Endothelial cell of umbilical vein (primary cell): ENCODE results near the gene RANBP3. TPM values are rescaled to one million over a fixed set of nuclear protein-coding genes. Genes with fewer than 3 reads are reported as not detected.

Source experiments
- BruUV-seq: library from RNA; stranded (reverse); fragments of 400-500 nt; replicated peaks from 2 replicates; lab custom pipeline; 2021; lab: Mats Ljungman, UMichigan
- CTCF ChIA-PET: fragments of 300-600, 350-600 bp; sonication (Branson Sonifier 250); formaldehyde crosslinking; loops from one replicate; lab custom pipeline; 2021; ENCODE audit warnings: antibody characterized with exemption, inconsistent platforms; lab: Charles Lee
- POLR2A ChIA-PET: fragments of 300-600, 350-600 bp; sonication (Branson Sonifier 250); formaldehyde crosslinking; loops from one replicate; lab custom pipeline; 2021; ENCODE audit warnings: antibody characterized with exemption, inconsistent platforms; lab: Charles Lee
- DNase-seq: peaks from one replicate; pipeline ENCODE4 v3.0.0-alpha.2; 2011; ENCODE audit warnings: low read depth, low spot score
- FAIRE-seq: peaks from 2 replicates; lab custom pipeline; 2011; peaks lifted over from hg19 to GRCh38; lab: Jason Lieb, UNC
- H2AFZ ChIP-seq: 2 replicates; pipeline ENCODE4 v1.6.0; 2012; ENCODE audit warnings: low read depth, low read length, control low read depth, inconsistent platforms
- H3K27ac ChIP-seq: 2 replicates; pipeline ENCODE4 v1.5.1; 2011; ENCODE audit warnings: low read depth, mild to moderate bottlenecking, control low read depth, low read length, moderate library complexity; ENCODE audit not compliant: insufficient read depth
- H3K27me3 ChIP-seq, 2 experiments: 2 replicates each; pipeline versions ENCODE4 v1.6.0 to v1.6.1; 2011; ENCODE audit warnings: low read length in 2 of 2, mixed read lengths in 1 of 2; ENCODE audit not compliant: control insufficient read depth in 2 of 2, insufficient read depth in 2 of 2
- H3K36me3 ChIP-seq, 2 experiments: 2 replicates in 1 of 2; 3 replicates in 1 of 2; pipeline ENCODE4 v1.5.1; 2011; ENCODE audit warnings: low read length in 2 of 2, mild to moderate bottlenecking in 1 of 2, moderate library complexity in 1 of 2; ENCODE audit not compliant: control insufficient read depth in 2 of 2, insufficient read depth in 2 of 2; ENCODE audit errors: extremely low read depth in 1 of 2
- H3K4me1 ChIP-seq: 3 replicates; pipeline ENCODE4 v1.5.1; 2011; ENCODE audit warnings: mild to moderate bottlenecking, low read length; ENCODE audit not compliant: control insufficient read depth, insufficient read depth; ENCODE audit errors: extremely low read depth
- H3K4me2 ChIP-seq: 2 replicates; pipeline ENCODE4 v1.6.1; 2011; ENCODE audit warnings: low read length, control low read depth, mixed read lengths; ENCODE audit not compliant: insufficient read depth
- H3K4me3 ChIP-seq, 3 experiments: fragments of 200-600 bp in 1 of 3; sonication (generic), shearing (Covaris generic) in 1 of 3; replicated peaks in 1 of 3; 2 replicates each; pipeline ENCODE4 v1.5.1; 2011 to 2016; ENCODE audit warnings: control low read depth in 3 of 3, low read length in 3 of 3, mild to moderate bottlenecking in 2 of 3, inconsistent platforms in 1 of 3, low read depth in 1 of 3, moderate library complexity in 1 of 3; ENCODE audit not compliant: insufficient read depth in 1 of 3
- H3K79me2 ChIP-seq: 2 replicates; pipeline ENCODE4 v1.6.0; 2012; ENCODE audit warnings: low read length, inconsistent platforms; ENCODE audit not compliant: control insufficient read depth, insufficient read depth
- H3K9ac ChIP-seq: replicated peaks from 2 replicates; pipeline ENCODE3; 2011; ENCODE audit warnings: low read length, control low read depth; ENCODE audit not compliant: insufficient read depth; ENCODE audit errors: extremely low read depth
- H3K9me1 ChIP-seq: replicated peaks from 3 replicates; pipeline ENCODE4 v1.6.0; 2011; ENCODE audit warnings: mild to moderate bottlenecking, low read length; ENCODE audit not compliant: control insufficient read depth, insufficient read depth; ENCODE audit errors: extremely low read depth
- H3K9me3 ChIP-seq: replicated peaks from 2 replicates; pipeline ENCODE4 v1.5.1; 2012; ENCODE audit warnings: low read length, inconsistent platforms; ENCODE audit not compliant: control insufficient read depth, insufficient read depth
- H4K20me1 ChIP-seq: replicated peaks from 2 replicates; pipeline ENCODE3; 2011; ENCODE audit warnings: mild to moderate bottlenecking, low read length; ENCODE audit not compliant: control insufficient read depth, insufficient read depth; ENCODE audit errors: extremely low read depth
- CTCF ChIP-seq, 2 donors: IDR thresholded peaks; 1 replicate in 1 of 2; 2 replicates in 1 of 2; pipeline ENCODE4 v1.5.1; 2011; ENCODE audit warnings: low read length in 2 of 2, mild to moderate bottlenecking in 2 of 2, moderate library complexity in 2 of 2, control low read depth in 1 of 2, inconsistent platforms in 1 of 2, low read depth in 1 of 2; ENCODE audit not compliant: insufficient read depth in 1 of 2; ENCODE audit errors: extremely low read depth in 1 of 2
- EZH2 ChIP-seq: IDR thresholded peaks from 2 replicates; pipeline ENCODE4 v1.6.1; 2012; ENCODE audit warnings: borderline replicate concordance, low read depth, mild to moderate bottlenecking, moderate library complexity, low read length, inconsistent platforms; ENCODE audit not compliant: severe bottlenecking
- FOS ChIP-seq: IDR thresholded peaks from 2 replicates; pipeline ENCODE4 v1.6.1; 2011; ENCODE audit warnings: mild to moderate bottlenecking, low read length, moderate library complexity, borderline replicate concordance; ENCODE audit not compliant: insufficient read depth
- GATA2 ChIP-seq: IDR thresholded peaks from 2 replicates; pipeline ENCODE4 v1.7.0; 2011; ENCODE audit warnings: low read depth, mild to moderate bottlenecking, moderate library complexity, mixed read lengths, low read length; ENCODE audit not compliant: insufficient read length, insufficient read depth
- JUN ChIP-seq: IDR thresholded peaks from 2 replicates; pipeline ENCODE4 v1.6.1; 2011; ENCODE audit warnings: borderline replicate concordance, low read depth; ENCODE audit not compliant: insufficient read length, insufficient read depth
- MAX ChIP-seq: IDR thresholded peaks from 2 replicates; pipeline ENCODE4 v1.6.1; 2011; ENCODE audit not compliant: insufficient read depth, insufficient read length
- MYC ChIP-seq: IDR thresholded peaks from one replicate; pipeline ENCODE4 v1.6.1; 2011; ENCODE audit warnings: mild to moderate bottlenecking, low read depth, low read length
- POLR2A ChIP-seq: IDR thresholded peaks from 2 replicates; pipeline ENCODE4 v1.6.1; 2012; ENCODE audit warnings: low read depth, mild to moderate bottlenecking, control low read depth, low read length
- POLR2AphosphoS5 ChIP-seq: IDR thresholded peaks from 2 replicates; pipeline ENCODE4 v1.6.1; 2012; ENCODE audit warnings: low read depth, mild to moderate bottlenecking, control low read depth, low read length, moderate library complexity; ENCODE audit not compliant: insufficient read depth
- dilution Hi-C: fragments of 300-500 bp; cut with MboI; formaldehyde crosslinking; loops from one replicate; pipeline ENCODE4 v1.15.0; 2019; ENCODE audit warnings: low sequenced_read_pairs; ENCODE audit not compliant: extremely low pct_ligation_motif_present
- intact Hi-C: fragments of 100-400 bp; cut with micrococcal nuclease; formaldehyde crosslinking; loops from one replicate; pipeline ENCODE4 v1.10.0; 2022
- polyA plus RNA-seq, 4 experiments: library from polyadenylated mRNA; depleted of rRNA in 3 of 4; stranded (reverse) in 3 of 4; unstranded in 1 of 4; fragments of >200 nt; gene quantifications; 2 replicates each; pipeline versions ENCODE4 v1.2.1 to v1.2.3, GENCODE V29; 2011 to 2012; ENCODE audit warnings: missing spikeins in 1 of 4
- total RNA-seq: library from RNA; stranded (reverse); gene quantifications from 2 replicates; pipeline ENCODE4 v1.2.3, GENCODE V29; 2021

Gene RANBP3
- total and polyA plus RNA-seq, 2 donors (not counting 3 experiments of a cell fraction or from before 2014, with no cell fraction given), result 72.3 to 85.3 TPM

GRCh38 chr19:5931251-5931650 is 46.7 kb downstream of the RANBP3 start:
- CTCF ChIA-PET, result no interaction called here
- no TSS peak for BruUV-seq
- TF ChIP-seq JUN (no peak), POLR2AphosphoS5 (no peak), MAX (no peak), MYC (no peak), POLR2A (no peak), GATA2 (no peak), FOS (no peak), CTCF (IDR thresholded peaks at IDR 0.05; ENCODE audit: extremely low read depth in 1 of 2, insufficient read depth in 1 of 2, low read depth in 1 of 2, low read length in 2 of 2) (no peak), EZH2 (no peak)
- DNase-seq (no peak), FAIRE-seq (no peak)
- intact Hi-C loops (no loop called here), dilution Hi-C loops (no loop called here)
- Histone ChIP-seq H3K27me3 (no peaks in the 10 kb centered on the region), H2AFZ (no peak overlapping the region), H3K27ac (no peak overlapping the region), H3K4me2 (no peak overlapping the region), H3K4me1 (peaks cover 29% of the 10 kb centered on the region), H3K79me2 (no peaks in the 10 kb centered on the region), H3K36me3 (peaks cover 13 to 43% of the 10 kb centered on the region in 2 experiments), H4K20me1 (no peaks in the 10 kb centered on the region), H3K9me1 (no peaks in the 10 kb centered on the region), H3K4me3 (no peak overlapping the region), H3K9me3 (no peaks in the 10 kb centered on the region), H3K9ac (no peak overlapping the region)
- POLR2A ChIA-PET, result interaction anchor here (0.6 kb wide), 1 partner anchor 18 kb away, joined by 4 read pairs; no protein-coding TSS in a partner anchor
